Measurements from ENCODE around the gene ZFYVE19.

DNA sequence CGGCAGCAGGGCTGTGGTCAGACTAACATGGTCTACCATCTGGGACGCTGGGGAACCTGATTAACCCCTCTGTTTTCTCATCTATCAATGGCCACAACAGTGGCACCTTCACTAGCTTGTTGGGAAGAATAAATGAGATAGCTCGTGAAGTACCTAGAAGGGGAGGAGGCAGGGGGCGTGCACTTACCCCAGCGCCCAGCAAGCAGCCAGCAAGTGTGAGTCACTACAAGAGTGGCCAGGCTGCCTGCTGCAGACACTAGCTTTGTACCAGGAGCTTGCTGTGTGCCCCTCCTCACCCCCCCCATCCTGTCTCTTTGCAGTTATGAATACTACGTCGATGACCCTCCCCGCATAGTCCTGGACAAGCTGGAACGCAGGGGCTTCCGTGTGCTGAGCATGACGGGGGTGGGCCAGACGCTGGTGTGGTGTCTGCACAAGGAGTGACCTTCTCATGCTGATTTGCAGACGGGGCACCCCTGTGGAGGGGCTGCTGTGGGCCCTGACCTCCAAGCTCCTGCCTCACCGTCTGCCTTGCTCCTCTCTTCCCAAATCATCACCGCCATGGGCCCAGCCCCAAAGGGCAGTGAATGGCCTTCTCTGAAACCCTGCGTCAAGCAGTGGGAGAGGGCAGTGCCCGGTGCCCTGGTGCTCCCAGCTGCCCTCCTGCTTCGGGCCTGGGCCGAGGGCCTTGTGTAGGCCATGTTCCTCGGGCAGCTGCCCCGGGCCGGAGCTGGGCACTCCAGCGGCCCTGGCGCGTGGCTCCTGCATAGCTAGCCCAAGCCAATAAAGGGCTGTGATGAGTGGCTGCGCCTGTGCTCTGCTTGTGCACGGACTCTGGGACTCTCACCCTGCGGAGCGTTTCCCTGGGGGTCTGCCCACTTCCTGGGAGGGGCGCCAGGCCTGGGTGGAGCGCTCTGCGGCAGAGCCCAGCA, 39.7 kb upstream of the ZFYVE19 start:
- TF ChIP-seq, protein P1, sequence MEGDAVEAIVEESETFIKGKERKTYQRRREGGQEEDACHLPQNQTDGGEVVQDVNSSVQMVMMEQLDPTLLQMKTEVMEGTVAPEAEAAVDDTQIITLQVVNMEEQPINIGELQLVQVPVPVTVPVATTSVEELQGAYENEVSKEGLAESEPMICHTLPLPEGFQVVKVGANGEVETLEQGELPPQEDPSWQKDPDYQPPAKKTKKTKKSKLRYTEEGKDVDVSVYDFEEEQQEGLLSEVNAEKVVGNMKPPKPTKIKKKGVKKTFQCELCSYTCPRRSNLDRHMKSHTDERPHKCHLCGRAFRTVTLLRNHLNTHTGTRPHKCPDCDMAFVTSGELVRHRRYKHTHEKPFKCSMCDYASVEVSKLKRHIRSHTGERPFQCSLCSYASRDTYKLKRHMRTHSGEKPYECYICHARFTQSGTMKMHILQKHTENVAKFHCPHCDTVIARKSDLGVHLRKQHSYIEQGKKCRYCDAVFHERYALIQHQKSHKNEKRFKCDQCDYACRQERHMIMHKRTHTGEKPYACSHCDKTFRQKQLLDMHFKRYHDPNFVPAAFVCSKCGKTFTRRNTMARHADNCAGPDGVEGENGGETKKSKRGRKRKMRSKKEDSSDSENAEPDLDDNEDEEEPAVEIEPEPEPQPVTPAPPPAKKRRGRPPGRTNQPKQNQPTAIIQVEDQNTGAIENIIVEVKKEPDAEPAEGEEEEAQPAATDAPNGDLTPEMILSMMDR (IDR thresholded peaks at IDR 0.05) = no peak
- TF ChIP-seq POLR2A (IDR thresholded peaks at IDR 0.05) = no peak

Data from testis (tissue), 2 donors.